ENCODE data around the gene FHDC1. TPM values are rescaled to one million over a fixed set of nuclear protein-coding genes. Genes with fewer than 3 reads are reported as not detected.

FHDC1 gene
- total RNA-seq, 1 experiment from 2014 or later = 0.21 TPM

DNA sequence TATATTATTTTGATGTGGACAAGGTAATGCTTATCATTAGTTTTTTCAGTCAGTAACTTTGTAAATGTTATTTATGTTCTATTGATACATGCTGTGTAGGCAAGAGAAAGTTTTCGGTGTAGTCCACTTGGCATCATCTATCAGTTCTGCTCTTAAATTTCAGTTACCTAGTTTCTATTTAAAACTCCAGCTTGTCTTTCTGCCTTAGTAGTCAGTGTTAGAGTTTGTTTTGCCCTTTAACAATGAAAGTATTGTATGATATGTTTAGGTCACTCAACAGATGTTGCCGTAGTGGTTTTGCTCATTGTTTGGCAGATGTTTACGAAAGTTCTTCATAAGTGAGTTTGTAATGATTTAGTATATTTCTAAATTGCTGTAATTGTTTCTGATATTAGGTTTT is 34.9 kb upstream of the FHDC1 start:
- H3K27me3 ChIP-seq (ENCODE audit: control insufficient read depth, insufficient read depth, low read length) = no peaks in the 10 kb centered on the region
- no peaks in the 10 kb centered on the region for H3K9me3 ChIP-seq (ENCODE audit: control insufficient read depth, insufficient read depth, low read depth, low read length)
- DNase-seq (ENCODE audit: low read depth, low spot score) (no peak), ATAC-seq (no peak)
- in situ Hi-C loops (cut with HindIII; ENCODE audit: low pct_unique_long_range_greater_than_20kb, low sequenced_read_pairs) = no loop called here
- H3K36me3 ChIP-seq (ENCODE audit: control insufficient read depth, insufficient read depth, low read length) = no peaks in the 10 kb centered on the region
- CTCF ChIA-PET = no interaction called here
- no peak overlapping the region for H3K27ac ChIP-seq (ENCODE audit: low read length)
- TF ChIP-seq SIN3A (IDR thresholded peaks at IDR 0.05; ENCODE audit: borderline replicate concordance, insufficient read depth, low read depth, low read length) (no peak), POLR2AphosphoS5 (IDR thresholded peaks at IDR 0.05; ENCODE audit: low read depth, low read length) (no peak), TCF7L2 (IDR thresholded peaks at IDR 0.05; ENCODE audit: low read depth, low read length) (no peak)
- TF ChIP-seq, protein P1, sequence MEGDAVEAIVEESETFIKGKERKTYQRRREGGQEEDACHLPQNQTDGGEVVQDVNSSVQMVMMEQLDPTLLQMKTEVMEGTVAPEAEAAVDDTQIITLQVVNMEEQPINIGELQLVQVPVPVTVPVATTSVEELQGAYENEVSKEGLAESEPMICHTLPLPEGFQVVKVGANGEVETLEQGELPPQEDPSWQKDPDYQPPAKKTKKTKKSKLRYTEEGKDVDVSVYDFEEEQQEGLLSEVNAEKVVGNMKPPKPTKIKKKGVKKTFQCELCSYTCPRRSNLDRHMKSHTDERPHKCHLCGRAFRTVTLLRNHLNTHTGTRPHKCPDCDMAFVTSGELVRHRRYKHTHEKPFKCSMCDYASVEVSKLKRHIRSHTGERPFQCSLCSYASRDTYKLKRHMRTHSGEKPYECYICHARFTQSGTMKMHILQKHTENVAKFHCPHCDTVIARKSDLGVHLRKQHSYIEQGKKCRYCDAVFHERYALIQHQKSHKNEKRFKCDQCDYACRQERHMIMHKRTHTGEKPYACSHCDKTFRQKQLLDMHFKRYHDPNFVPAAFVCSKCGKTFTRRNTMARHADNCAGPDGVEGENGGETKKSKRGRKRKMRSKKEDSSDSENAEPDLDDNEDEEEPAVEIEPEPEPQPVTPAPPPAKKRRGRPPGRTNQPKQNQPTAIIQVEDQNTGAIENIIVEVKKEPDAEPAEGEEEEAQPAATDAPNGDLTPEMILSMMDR (IDR thresholded peaks at IDR 0.05) = no peak
- TF ChIP-seq, protein P2, sequence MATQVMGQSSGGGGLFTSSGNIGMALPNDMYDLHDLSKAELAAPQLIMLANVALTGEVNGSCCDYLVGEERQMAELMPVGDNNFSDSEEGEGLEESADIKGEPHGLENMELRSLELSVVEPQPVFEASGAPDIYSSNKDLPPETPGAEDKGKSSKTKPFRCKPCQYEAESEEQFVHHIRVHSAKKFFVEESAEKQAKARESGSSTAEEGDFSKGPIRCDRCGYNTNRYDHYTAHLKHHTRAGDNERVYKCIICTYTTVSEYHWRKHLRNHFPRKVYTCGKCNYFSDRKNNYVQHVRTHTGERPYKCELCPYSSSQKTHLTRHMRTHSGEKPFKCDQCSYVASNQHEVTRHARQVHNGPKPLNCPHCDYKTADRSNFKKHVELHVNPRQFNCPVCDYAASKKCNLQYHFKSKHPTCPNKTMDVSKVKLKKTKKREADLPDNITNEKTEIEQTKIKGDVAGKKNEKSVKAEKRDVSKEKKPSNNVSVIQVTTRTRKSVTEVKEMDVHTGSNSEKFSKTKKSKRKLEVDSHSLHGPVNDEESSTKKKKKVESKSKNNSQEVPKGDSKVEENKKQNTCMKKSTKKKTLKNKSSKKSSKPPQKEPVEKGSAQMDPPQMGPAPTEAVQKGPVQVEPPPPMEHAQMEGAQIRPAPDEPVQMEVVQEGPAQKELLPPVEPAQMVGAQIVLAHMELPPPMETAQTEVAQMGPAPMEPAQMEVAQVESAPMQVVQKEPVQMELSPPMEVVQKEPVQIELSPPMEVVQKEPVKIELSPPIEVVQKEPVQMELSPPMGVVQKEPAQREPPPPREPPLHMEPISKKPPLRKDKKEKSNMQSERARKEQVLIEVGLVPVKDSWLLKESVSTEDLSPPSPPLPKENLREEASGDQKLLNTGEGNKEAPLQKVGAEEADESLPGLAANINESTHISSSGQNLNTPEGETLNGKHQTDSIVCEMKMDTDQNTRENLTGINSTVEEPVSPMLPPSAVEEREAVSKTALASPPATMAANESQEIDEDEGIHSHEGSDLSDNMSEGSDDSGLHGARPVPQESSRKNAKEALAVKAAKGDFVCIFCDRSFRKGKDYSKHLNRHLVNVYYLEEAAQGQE (IDR thresholded peaks at IDR 0.05; ENCODE audit: insufficient read depth in 1 of 2, low read depth in 2 of 2, low read length in 1 of 2) = no peak
- no peak overlapping the region for H3K4me3 ChIP-seq (ENCODE audit: low read depth in 2 of 2, low read length in 2 of 2)
- intact Hi-C loops (cut with micrococcal nuclease; ENCODE audit: unreplicated experiment) = no loop called here
- no peaks in the 10 kb centered on the region for H3K4me1 ChIP-seq (ENCODE audit: control insufficient read depth, insufficient read depth, low read length)
- BruUV-seq (replicated peaks) = no TSS peak
- POLR2A ChIA-PET = interaction anchor here (0.6 kb wide), 1 partner anchor 721 kb away, joined by 3 read pairs; no protein-coding TSS in a partner anchor

DNA sequence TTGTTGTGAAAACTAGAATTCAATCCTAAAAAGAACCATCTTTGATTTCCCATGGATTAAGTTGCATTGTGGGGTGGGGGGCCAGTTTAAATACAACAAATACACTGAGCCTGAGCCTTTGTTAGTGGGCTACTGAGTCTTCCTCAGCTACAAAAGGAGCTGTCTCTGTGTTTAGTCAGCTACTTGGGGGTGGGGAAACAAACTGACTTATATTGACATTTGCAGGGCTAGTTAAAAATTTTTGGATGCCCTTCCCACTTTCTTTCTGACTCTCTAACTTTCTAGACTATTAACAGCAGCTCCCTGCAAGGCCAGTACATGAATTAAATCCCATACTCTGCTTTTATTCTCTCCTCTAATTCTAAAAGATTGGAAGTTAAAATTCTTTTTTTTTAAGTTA is 32.5 kb upstream of the FHDC1 start:
- intact Hi-C loops (cut with micrococcal nuclease; ENCODE audit: unreplicated experiment) (no loop called here), in situ Hi-C loops (cut with HindIII; ENCODE audit: low pct_unique_long_range_greater_than_20kb, low sequenced_read_pairs) (no loop called here)
- BruUV-seq (replicated peaks) = no TSS peak
- ATAC-seq (no peak), DNase-seq (ENCODE audit: low read depth, low spot score) (no peak)
- CTCF ChIA-PET = interaction anchor here (0.6 kb wide), 1 partner anchor 35 kb away, joined by 6 read pairs; no protein-coding TSS in a partner anchor
- Histone ChIP-seq H3K36me3 (ENCODE audit: control insufficient read depth, insufficient read depth, low read length) (no peaks in the 10 kb centered on the region), H3K4me1 (ENCODE audit: control insufficient read depth, insufficient read depth, low read length) (no peaks in the 10 kb centered on the region), H3K27me3 (ENCODE audit: control insufficient read depth, insufficient read depth, low read length) (no peaks in the 10 kb centered on the region), H3K27ac (ENCODE audit: low read length) (no peak overlapping the region), H3K9me3 (ENCODE audit: control insufficient read depth, insufficient read depth, low read depth, low read length) (no peaks in the 10 kb centered on the region), H3K4me3 (ENCODE audit: low read depth in 2 of 2, low read length in 2 of 2) (no peak overlapping the region)
- TF ChIP-seq, protein P2 (IDR thresholded peaks at IDR 0.05; ENCODE audit: insufficient read depth in 1 of 2, low read depth in 2 of 2, low read length in 1 of 2) = no peak
- TF ChIP-seq, protein P1 (IDR thresholded peaks at IDR 0.05) = no peak
- TF ChIP-seq TCF7L2 (IDR thresholded peaks at IDR 0.05; ENCODE audit: low read depth, low read length) (no peak), POLR2AphosphoS5 (IDR thresholded peaks at IDR 0.05; ENCODE audit: low read depth, low read length) (no peak), SIN3A (IDR thresholded peaks at IDR 0.05; ENCODE audit: borderline replicate concordance, insufficient read depth, low read depth, low read length) (no peak)
- POLR2A ChIA-PET = no interaction called here
